Activated T-cell treated with anti-CD3 and anti-CD28 coated beads for 48 hours (primary cell): ENCODE measurements around the gene DCDC2C.

Source experiments
- DNase-seq: peaks from one replicate; pipeline ENCODE4 v3.0.0-alpha.2; 2020; ENCODE audit warnings: low read depth

The DCDC2C gene

DNA sequence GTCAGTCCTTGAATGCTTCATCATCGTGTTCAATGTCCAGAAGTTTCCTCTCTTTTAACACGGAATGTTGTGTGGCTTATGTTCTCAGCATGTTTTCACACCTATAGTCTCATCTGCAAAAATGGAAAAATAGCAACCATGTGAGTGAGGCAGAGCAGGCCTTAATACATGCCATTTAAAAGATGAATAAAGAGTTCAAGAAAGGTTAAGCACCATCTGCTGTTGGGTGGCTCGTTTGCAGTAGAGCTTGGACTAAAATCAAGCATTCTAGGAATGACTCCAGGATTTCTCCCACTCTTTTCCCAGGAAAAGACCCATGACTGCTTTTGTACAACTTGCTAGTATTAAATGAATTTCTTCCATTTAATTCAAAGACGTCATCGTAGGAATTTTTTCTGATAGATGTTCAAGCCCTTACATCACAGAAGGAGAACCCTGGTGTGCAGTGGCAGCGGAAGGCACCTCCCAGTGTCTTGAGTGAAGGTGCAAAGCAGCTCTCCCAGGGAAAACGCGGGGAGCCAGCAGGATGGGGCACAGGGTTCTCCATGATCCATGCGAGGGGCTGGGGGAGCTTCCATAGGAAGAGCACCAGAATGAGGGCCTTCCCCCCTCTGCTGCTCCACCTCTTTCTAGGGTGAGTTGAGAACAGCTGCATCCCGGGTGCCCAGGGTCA, 9.6 kb downstream of the DCDC2C start:
- no peak for DNase-seq

DNA sequence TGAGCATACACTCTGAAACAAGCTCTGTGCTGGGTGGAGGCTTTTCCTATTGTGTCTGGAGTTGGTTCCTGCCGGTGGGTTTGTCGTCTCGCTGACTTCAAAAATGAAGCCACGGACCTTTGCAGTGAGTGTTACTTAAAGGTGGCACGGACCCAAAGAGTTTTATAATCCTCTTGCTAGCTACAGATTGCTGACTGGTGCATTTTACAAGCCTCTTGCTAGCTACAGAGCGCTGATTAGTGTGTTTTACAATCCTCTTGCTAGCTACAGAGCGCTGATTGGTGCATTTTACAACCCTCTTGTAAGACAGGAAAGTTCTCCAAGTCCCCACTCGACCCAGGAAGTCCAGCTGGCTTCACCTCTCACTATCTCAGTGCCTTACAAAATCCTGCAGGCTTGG, 15.3 kb downstream of the DCDC2C start:
- DNase-seq, result no peak

DNA sequence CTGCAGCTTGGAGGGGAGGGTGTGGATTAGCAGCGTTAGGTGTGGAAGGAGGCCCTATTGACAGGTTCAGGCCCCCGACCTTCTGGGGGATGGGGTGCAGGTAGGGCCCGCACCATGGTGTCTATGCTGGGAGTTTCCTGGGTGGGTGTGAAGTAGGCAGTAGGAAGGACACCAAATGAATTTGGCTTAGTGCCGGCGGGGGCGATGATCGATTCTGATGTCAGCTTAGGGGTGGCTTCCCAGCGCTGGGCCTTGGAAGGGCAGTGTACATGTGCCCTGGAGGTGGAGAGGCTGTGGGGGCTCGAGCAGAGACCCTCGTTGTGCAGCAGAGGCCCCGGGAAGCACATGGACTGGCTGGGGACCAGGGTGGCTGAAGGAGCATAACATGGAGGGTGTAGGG, 21.6 kb downstream of the DCDC2C start:
- DNase-seq, result no peak

DNA sequence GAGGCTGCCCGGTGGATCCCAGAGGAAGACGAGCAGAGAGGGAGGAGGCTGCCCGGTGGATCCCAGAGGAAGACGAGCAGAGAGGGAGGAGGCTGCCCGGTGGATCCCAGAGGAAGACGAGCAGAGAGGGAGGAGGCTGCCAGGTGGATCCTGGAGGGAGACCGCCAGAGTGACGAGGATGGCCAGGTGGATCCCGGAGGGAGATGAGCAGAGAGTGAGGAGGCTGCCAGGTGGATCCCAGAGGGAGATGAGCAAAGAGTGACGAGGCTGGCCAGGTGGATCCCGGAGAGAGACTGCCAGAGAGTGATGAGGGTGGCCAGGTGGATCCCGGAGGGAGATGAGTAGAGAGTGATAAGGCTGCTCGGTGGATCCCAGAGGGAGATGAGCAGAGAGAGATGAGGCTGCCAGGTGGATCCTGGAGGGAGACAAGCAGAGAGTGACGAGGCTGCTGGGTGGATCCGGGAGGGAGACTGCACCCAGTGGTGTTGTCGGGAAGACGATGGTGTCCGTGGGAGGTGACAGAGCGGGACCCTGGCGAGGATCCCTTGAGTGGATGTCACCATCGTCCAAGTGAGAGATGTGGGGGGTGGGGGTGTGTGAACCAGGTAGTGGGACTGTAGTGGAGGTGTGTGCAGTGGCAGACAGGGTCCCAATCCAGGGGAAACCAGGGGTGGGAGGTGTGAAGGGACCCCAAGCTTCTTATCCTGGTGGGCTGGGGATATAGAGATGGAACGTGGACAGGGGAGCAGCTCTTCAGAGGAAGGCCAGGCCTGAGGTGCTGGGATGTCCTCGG, 22.3 kb downstream of the DCDC2C start:
- DNase-seq, result no peak

DNA sequence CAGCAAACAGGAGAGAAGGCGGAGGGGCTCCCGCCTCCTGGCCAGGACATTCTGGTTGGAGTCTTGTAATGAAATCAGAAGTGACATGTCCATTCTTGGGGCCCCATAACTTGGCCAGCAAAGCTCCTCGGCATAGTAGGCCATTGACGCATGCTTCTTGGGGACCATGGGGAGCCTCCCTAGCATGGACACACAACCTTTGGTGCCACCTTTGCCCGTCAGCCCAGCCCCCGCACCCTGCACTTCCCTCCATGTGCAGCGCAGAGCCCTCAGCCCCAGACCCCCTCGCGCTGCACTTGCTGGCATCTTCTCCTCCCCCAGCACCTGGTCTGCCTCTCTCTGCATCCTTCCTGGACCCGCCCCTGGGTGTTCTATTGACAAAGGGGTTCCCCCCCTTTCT, 23.1 kb downstream of the DCDC2C start:
- DNase-seq, result no peak

DNA sequence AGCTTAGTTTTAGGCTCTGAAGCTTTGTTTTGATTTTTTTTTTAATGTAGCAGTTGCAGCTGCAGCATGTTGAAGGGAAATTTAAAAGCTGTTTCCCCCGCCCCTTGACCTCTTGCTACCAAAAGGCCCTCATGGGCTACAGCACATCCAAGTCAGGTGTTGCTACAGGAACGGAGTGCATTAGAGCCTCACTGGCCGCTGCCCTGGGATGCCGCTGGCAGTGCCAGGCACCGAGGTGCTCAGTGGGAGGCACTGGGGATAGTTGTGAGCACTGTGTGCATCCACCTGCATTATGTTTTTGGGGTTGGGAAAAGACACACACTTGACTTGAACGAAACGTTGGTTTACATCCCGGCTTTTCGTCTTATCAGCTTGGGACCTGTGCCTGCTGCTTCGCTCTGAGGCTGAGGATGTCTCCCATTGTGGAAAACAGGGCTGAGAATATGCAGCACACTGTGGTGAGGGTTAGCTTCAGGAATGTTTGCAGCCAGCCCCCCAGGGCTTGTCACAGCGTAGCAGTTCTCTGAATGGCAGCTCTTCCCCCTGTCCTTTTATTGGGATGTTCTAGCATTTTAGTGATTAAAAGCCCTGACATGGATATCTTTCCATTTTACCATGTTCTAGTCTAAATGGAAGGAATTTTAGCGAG, 24.1 kb downstream of the DCDC2C start:
- DNase-seq, result no peak

DNA sequence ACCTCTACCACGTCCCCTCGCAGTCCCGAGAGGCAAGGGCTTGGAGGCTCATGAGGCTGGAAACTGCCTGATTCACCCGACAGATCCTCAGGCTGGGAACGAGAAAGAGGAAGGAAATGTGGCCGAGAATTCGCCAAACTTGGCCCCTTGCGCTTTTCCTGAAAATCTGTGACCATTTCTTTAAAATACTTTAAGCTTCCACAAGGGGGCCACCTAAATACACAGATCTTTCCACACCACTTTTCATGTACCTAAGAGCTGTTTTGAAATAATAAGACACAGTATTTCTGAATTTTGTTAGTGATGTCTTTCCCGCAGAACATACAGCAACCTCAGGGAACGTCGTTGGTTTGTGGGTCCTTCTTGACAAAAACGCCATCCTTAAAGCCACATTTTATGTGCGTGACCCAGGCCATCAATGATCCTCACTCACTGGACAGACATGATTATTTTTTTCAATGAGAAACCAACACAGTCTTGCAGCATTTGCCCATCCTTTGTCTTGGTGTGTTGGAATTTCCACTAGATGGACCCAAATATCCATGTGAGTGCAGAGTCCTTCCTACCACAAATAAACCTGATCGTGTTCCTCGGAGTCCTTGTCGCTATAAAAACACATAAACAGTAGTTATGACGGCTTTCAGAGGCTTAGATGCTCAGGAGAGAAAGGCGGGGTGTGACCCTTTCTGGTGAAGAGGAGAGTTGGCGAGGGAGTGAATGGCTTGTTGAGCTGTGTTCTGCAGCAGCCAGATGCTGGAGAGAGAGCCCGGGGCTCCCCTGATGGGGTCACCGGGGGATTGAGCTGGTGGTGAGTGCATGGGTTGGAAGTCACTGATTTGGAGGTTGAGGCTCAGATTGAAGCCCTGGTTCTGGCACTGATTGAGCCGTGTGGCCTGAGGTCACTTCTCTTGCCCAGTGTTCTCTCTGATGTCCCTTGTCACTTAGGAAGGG, 25.0 kb downstream of the DCDC2C start:
- DNase-seq, result no peak

DNA sequence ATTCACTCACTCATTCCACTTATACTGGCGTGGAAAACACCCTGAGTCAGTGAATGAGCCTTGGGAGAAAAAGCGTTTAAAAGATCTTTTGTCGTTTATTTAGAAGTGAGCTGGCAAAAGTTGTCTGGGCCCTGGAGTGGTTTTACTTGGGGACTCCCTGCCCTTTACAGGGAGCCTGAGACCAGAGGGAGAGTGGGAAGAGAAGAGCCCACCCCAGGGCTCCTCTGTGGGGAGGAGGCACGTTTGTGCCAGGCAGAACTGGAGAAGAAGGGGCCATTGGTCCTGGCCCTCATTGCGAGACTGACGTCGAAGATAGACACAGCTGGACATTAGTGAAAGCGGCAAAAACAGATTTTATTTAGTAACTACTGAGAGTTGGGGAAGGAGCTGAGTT, 25.7 kb downstream of the DCDC2C start:
- no peak for DNase-seq

DNA sequence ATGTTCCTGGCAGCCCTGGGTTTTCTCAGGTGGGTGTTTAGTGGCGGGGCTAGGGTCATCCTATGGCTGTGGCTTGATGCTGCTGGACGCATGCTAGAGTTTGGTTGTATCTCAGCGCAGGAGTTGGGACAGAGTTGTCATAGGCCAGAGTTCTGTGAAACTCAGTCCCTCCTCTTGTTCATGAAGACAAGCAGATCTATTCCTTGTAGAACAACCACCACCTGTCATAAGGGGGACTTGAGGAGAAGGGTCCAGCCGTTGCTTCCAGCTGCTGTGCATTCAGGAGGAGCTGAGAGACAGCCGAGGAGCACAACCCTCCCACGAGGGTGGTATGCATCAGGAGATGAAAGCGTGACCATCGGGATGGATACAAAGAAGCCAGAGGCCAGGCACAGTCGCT, 26.4 kb downstream of the DCDC2C start:
- DNase-seq, result no peak

DNA sequence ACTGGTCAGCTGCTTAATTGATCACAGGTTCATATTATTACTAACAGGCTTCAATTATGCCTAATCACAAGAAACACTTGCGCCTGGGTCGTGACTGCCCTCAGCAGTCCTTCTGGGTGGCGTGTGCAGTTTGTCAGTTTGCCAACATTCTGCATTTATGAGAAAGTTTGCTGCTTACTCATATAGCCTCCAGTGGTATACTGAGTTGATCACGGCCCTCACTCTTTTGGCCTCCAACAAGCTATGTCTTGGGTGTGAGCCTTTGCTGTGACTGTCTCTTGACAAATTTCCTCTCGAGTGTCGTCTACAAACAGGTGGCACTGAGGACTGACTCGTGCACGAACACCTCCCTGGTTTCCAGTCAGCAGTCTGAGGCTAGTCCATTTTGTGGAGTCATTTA, 27.3 kb downstream of the DCDC2C start:
- DNase-seq, result no peak

DNA sequence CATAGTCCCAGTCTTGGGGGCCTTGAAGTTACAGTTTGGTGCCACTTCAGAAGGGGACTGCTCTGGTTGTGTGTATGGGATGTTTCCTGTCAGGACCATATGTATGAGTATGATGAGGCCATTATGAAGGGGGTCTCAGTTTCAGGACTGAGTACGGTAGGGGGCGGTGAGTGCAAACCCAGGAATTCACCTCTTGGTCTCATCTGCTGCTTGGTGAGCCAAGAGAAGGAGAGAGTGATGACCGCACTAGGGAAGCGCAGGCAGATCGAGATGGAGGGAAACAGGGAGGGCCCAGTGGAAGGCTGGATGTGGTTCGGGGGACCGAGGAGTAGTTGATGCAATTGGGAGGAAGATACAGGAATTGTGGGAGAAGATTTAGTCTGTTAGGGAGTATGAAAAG, 28.5 kb downstream of the DCDC2C start:
- DNase-seq, result no peak

DNA sequence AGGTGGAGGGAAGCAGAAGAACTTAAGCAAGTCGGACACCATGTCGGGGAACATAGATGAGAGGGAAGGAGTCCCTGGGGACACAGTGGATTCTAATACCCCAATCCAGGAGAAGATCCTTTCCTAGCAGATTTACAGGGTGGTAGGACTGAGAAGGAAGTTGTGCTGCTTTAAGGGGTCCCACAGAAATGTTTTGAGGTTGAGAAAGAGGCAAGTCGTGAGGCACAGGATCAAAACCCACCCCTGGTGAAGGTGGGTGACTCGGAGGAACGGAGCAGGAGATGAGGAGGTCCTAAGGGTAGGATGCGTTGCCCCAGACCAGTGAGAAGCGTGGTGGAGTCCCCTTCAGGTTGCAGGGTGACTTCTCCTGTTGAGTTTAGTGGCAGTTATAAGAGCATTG, 32.7 kb downstream of the DCDC2C start:
- DNase-seq, result no peak

DNA sequence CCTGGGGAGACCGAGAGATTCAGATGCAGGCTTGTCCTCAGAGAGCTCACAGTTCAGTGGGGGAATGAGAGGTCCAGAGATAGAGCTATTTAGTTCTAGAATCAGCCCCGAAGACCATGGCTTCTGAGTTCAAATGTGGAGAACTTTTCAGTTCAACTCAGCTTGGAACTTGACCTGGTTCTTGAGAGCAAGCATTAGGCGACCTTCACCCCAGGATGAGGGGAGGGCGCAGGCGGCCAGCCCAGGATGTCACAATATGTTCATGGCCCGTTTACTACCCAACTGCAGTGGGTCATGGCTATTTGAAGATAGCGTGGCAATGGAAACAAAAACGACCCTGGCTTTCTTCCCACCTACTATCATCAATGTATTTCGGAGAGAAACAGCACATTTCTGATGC, 33.8 kb downstream of the DCDC2C start:
- no peak for DNase-seq

DNA sequence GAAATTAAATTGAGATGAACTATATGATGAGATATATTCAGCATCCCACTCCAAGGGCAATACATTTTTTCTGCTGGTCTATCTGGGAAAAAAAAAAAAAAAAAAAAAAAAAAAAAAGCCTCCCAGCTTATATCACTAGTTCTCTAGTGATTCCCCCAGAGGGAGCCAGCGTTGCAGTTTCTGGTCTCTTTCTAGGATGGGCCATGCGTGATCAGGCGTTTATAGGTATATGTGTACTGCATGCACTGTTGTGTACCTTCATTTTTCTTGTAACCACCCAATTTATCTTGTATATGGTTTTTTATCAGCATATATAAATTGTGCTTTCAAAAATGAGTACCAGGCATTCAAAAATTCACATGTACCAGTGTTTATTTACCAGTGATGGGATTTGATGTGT, 35.1 kb downstream of the DCDC2C start:
- DNase-seq, result no peak

DNA sequence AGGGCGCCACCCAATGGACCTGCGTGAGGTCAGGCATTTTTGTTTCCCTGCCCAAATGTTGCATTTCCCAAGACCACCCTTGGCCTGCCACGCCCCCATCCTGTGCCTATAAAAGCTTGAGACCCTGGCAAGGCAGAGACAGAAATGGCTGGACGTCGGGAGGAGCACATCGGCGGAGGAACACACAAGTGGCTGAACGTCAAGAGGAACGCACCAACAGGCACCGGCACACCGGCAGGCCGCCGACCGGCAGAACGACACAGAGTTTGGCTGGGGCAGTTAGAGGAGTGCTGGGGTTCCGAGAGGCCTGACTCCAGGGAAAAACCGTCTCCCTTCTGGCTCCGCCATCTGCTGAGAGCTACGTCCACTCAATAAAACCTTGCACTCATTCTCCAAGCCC, 35.9 kb downstream of the DCDC2C start:
- DNase-seq, result no peak

DNA sequence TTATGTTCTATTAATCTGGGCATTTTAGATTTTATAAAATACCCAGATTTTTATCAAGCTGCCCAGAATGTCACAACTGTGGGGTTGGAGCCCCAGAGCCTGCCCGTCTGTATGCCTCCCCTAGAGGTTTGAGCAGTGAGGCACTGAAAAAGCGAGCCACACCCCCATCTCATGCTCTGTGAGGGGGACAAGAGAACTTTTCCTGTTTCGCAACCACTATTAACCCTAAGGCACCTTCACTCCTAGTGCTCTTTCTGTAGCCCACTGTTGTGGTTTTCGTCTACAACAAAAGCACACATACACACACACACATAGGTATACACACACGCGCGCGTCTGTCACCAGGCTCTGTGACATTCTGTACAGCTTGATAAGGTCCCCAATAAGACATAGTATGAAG, 38.0 kb downstream of the DCDC2C start:
- DNase-seq, result no peak

DNA sequence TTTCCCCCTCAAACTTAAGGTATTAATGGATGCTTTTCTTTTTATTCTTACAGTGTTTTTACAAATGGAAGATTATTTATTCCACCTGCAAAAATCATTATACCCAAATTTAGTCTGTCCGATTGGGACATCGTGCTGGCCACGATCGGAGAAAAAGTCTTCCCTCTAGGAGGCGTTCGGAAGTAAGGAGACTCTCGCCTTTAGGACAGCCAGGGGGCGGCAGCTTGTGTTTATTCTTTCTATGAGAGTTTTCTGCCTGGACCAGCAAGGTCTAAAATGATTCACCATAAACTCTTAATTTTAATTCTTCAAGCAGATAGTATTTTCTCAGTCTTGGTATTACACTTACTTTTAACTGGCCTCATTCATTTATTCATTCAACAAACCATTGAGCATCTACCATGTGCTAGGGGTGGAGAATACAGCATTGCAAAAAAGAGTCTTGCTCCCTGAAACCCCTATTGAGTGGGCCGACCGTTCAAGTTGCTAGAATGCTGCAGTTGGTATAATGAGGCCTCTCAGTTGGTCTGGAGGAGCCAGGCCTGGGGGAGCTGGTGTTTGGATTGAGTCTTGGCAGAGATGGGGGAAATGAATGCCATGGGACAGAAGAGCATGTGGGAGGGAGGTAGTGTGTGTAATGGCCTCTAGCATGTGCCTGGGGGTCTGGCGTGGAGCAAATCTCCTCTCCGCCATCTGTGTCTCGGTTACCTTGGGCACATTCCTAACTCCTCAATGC, 38.7 kb downstream of the DCDC2C start:
- no peak for DNase-seq

DNA sequence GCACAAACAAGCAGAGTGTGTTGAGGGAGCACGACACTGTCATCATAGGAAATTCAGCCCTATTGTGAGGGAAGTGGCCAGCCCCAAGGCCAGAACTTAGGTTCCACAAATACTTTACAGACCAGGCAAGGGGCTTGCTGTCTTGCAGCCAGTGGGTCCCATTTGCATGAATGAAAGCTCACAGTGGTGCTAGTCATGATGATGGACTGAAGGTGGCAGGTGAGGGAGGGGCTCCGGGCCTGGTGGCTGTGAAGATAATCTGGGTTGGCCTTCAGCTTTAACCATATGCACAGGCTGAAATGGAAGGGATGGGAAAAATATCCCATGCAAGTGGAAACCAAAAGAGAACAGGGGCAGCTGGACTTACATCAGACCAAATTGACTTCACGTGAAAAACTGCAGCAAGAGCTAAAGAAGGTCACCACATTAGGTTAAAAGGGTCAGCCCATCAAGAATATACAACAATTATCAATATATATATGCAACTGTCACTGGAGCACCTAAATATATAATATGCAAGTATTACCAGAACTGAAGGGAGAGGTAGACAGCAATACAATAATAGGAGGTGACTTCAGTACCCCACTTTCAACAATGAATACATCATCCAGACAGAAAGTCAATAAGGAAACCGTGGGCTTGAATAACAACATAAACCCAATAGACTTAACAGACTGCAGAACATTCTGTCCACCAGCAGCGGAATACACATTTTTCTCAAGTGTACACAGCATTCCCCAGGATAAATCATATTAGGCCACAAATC, 39.6 kb downstream of the DCDC2C start:
- DNase-seq, result no peak

DNA sequence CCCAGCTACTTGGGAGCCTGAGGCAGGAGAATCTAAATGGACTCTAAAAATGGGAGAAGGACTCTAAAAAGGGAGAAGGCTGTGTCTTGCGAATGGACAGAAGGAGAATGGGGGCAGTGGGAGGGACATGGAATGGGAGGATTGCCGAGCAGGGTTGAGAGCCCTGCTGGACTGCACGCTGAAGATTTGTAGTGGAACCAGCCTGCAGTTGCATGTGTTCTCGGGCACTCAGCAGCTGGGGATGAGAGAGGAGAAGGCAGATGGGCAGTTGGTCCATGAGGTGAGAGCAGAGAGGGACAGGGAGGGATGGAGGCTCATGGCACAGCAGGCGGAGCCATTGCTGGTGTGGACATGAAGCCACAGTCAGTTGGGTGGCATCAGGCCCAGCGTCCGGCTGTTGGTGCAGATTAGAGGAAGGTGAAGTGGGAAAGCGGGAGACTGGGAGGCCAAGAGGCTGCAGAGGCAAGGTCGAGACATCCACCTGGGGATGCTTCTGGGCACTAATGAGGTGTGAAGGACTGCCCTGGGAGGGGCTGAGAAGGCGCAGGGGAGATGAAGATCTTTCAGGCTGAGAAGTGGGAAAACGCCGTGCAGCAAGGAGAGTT, 40.7 kb downstream of the DCDC2C start:
- DNase-seq, result no peak

DNA sequence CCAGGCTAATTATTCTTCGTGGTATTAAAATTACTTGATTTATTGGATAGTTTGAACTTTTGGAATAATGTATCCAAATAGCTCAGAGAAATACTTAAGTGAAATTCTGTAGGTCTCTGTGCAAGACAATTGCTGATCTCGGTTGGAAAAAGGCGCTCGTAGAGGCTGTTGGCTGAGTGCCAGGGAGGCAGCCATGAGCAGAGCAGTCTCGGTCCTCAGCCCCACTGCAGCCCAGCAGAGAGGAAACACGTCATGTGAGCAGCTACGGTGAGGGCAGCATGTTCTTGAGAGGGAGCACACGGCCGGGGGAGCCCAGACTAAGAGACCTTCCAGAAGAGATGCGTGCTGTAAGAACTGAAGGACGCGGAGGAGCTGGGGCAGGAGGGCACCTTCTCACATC, 42.5 kb downstream of the DCDC2C start:
- DNase-seq, result no peak
